CD4-positive, alpha-beta T cell treated with Interleukin-6 for 4 hours (primary cell): ENCODE measurements around the gene KRT85.
"Not testable (repeated sequence)": the region's sequence is repeated elsewhere in the genome, so short reads cannot be mapped to it uniquely, and the experiment has no call there.

Source experiments
- DNase-seq: peaks from one replicate; pipeline ENCODE4 v3.0.0-alpha.2; 2020; ENCODE audit warnings: mixed read lengths

KRT85 gene

GRCh38 chr12:52366738-52367485 lies at the start of gene KRT85:
Gene KRT85, minus strand, starts transcription at chr12:52367481. Its CDS starts 76 bp downstream, at chr12:52367405.
- DNase-seq = no peak

- DNase-seq = no peak
These were observed 49.5 kb upstream of the KRT85 start for GRCh38 chr12:52416795-52417194.

DNA sequence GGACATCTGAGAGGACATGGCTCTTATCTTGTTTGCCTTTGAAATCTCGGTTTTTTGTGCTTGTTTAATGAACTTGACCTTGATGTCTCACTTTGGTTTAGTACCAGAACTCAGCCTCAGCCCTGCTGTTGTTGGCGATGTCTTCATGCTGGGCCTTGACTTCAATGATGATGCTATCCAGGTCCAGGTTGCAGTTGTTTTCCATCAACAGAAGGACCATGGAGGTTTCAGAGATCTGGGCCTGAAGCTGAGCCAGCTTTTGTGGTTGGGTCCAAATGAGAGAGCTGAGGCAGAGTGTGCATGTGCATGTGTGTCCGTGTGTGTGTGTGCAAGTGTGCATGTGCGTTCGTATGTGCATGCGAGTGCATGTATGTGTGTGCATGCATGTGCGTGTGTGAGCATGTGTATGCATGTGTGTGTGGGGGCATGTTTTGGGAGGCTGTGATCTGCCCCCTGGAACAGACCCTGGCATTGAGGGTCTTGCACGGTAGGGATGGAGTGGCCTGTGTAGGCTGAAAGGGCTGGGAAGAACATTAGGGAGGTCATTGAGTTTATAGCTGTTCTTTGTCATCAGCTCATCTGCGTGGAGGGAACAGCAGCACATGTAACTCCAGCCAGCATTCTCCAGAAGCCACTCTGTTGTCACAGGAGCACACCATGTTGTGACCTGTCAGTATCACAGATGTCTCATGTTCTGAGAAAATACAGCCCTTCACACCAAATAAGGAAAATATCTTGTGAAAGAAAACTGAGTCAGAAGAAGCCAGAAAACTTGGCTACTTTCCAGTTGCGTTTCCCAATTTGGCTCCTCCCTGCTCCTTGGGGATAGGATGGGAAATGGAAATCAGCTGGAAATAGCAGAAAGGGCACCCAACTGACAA lies 48.8 kb upstream of the KRT85 start:
- no peak for DNase-seq

- no peak for DNase-seq
These were observed 47.7 kb upstream of the KRT85 start for GRCh38 chr12:52414936-52415335.

GRCh38 chr12:52413782-52414345 lies 46.6 kb upstream of the KRT85 start:
- DNase-seq = no peak

GRCh38 chr12:52413202-52413601 lies 45.9 kb upstream of the KRT85 start:
- no peak for DNase-seq

GRCh38 chr12:52411815-52412214 lies 44.5 kb upstream of the KRT85 start:
- no peak for DNase-seq

GRCh38 chr12:52410589-52411248 lies 43.4 kb upstream of the KRT85 start:
- not testable (repeated sequence) for DNase-seq

DNA sequence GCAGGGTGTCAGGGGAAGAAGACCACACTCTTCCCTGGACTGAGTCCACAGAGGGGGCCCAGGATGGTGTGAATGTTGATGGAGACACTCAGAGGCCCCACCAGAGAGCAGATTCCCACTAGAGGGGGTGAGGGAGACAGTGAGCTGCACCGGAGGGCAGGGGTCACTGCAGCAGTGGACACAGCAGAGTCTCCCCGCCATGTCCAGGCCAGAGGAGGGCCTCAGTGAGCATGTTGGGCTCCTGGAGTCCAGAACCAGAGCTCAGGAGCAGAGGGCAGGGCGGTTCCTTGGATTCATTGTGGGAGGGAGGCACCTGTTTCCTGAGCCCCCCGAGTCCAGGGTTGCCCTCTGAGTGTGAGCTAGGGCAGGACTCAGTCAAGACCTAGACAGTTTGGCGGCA lies 40.6 kb upstream of the KRT85 start:
- DNase-seq = no peak

DNA sequence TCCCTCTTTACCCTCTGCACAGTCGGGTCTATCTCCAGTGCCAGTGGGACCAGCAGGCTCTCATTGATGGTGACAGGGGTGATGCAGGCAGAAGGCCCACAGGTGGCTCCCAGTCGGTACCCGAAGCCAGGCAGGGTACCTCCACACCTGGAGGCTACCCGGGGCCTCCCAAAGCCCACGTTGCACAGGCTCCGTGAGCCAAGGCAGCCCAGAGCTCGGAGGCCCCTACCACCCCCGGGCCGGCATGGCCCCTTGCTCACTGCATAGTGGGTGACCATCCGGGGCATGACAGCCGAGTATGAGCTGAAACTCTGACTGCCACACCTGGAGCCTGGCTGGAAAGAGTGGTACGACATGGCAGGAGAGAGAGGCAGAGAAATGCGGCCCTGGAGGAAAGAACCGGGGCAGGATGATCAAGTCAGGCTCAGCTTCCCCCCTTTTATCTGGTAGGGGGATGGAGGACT lies 38.7 kb upstream of the KRT85 start, which contains the start of gene KRT82:
TSS of gene KRT82 (minus strand) at position 414 of the 464 bp plus-strand sequence. CDS start at position 356, 58 bp downstream.
- DNase-seq = no peak

GRCh38 chr12:52404951-52405350 lies 37.7 kb upstream of the KRT85 start:
- DNase-seq = no peak

GRCh38 chr12:52403561-52403960 lies 36.3 kb upstream of the KRT85 start:
- DNase-seq = no peak

- DNase-seq = no peak
These were observed 35.7 kb upstream of the KRT85 start for GRCh38 chr12:52402873-52403540.

GRCh38 chr12:52402377-52402776 lies 35.1 kb upstream of the KRT85 start:
- DNase-seq = no peak

DNA sequence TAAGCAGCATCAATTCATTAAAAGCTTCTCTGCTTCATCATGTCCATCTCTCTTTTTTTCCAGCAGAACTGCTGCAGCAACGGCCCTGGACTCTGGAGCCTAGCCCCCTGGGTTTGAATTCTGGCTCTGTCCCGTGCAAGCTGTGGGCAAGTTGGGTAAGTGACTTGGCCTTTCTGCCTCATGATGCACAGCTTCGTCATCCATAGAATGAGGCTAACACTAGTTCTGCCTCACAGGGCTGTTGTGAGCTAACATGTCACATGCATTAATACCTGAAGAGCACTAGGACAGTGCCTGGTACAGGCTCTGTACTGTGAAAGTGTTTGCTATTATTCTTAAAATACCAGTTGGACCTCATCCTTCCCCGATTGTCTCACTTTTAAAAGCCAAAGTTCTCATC lies 34.6 kb upstream of the KRT85 start:
- DNase-seq = no peak

- DNase-seq = no peak
These were observed 34.2 kb upstream of the KRT85 start for GRCh38 chr12:52401526-52401925.

DNA sequence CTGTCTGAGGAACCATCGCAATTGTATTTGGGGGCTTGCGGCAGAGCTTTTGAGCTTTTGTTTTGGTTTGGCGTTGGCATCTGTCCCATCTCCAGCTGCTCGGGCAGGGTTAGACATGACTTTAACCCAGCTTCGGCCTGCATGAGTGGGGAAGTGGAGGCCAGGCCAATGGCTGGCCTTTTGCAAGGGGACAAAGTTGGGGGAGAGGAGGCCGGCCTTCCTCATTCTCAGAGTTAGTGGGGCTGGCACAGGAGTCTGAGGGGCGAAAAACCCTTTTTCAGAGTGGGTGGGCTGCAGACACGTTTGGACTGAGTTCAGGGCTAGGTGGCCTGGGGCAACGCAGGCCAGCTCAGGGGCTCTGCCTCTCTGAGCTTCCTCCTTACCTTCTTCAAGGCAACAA lies 33.6 kb upstream of the KRT85 start:
- no peak for DNase-seq

- no peak for DNase-seq
These were observed 32.5 kb upstream of the KRT85 start for GRCh38 chr12:52399756-52400155.

GRCh38 chr12:52398176-52398575 lies 30.9 kb upstream of the KRT85 start:
- DNase-seq = no peak

- no peak for DNase-seq
These were observed 29.4 kb upstream of the KRT85 start for GRCh38 chr12:52396656-52397055.

DNA sequence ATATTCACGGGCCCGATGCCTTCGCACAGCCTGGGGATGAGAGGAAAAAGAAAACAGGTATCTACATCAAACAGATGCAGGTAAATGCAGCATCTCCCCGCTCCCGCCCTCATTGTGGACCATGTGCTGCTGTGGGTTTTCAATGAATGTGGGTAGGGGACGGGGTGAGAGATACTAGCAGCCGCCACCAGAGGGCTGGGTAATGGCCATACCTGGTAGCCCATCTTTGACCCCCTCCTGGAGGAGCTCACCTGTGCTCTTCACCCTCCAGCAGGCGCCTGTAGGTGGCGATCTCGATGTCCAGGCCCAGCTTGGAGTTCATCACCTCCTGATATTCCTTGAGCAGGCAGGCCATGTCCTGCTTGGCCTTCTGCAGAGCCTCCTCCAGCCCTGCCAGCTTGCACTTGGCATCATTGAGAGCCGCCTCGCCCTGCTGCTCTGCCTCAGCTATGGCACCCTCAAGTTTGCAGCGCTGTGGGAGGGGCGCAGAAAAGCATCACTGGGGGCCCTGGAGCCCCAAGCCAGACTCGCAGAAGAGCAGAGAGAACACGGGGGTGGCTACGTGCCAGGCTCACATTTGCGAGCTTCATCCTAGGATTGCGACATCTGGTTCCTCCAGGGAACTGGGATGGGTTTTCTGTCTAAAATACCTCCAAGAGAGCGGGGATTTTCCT lies 28.6 kb upstream of the KRT85 start:
- peak; percentile 7 for DNase-seq
